PFSK-1 (cell line): ENCODE results near the gene ZNF17.

ENCODE experiments used
- REST ChIP-seq, 2 experiments: IDR thresholded peaks; 2 replicates each; pipeline versions ENCODE4 v1.6.1 to v1.8.0; 2011 to 2012; ENCODE audit warnings: low read depth in 2 of 2, low read length in 2 of 2, control low read depth in 1 of 2, inconsistent platforms in 1 of 2, mild to moderate bottlenecking in 1 of 2, moderate library complexity in 1 of 2; ENCODE audit not compliant: insufficient read depth in 1 of 2
- TAF1 ChIP-seq: IDR thresholded peaks from 2 replicates; pipeline ENCODE4 v1.6.1; 2012; ENCODE audit warnings: low read length, control low read depth, borderline replicate concordance; ENCODE audit not compliant: insufficient read depth

DNA sequence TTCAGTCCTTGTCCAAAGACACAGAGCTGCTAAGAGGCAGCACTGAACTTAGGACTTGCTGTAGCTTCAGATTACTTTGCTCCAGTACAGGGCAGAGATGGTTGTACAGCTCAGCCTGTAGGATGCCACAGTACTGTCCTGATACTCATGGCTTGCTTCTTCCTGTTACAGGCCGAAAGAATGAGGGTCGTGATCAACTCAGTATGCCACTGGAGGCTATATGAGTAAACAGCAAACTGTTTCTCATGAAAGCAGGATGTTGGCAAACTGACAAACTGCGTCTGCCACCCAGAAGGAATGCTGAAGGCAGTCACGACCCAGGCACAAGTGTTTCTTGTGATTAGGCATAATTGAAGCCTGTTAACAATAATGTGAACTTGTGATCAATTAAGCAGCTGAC is 27.0 kb downstream of the ZNF17 start:
- TF ChIP-seq REST (IDR thresholded peaks at IDR 0.05; ENCODE audit: insufficient read depth in 1 of 2, low read depth in 2 of 2, low read length in 2 of 2) = no peak
- no peak for TF ChIP-seq TAF1
